WTC11 (cell line): ENCODE data around the gene NOXO1.

Source experiments
- IRF2 ChIP-seq: sonication (generic); formaldehyde crosslinking; IDR thresholded peaks from 2 replicates; pipeline ENCODE4 v1.8.0; 2022; ENCODE audit warnings: low read depth, missing genetic modification reagents, borderline replicate concordance
- RELA ChIP-seq: sonication (generic); formaldehyde crosslinking; IDR thresholded peaks from 2 replicates; pipeline ENCODE4 v1.8.1; 2022; ENCODE audit warnings: missing genetic modification reagents, mild to moderate bottlenecking, borderline replicate concordance
- TP53 ChIP-seq: sonication (generic); formaldehyde crosslinking; IDR thresholded peaks from 2 replicates; pipeline ENCODE4 v1.8.1; 2023; ENCODE audit warnings: mild to moderate bottlenecking, missing genetic modification reagents
- ZNF423 ChIP-seq: fragments of 250-450 bp; sonication (Bioruptor Pico); IDR thresholded peaks from 2 replicates; pipeline ENCODE4 v2.1.2; 2022; ENCODE audit warnings: mild to moderate bottlenecking, moderate library complexity
- TF ChIP-seq, protein P1 (sequence below): fragments of 200-600 bp; IDR thresholded peaks from 2 replicates; pipeline ENCODE4 v1.8.0; 2022; ENCODE audit warnings: antibody characterized with exemption
- TF ChIP-seq, protein P2 (sequence below): sonication (generic); formaldehyde crosslinking; IDR thresholded peaks from 2 replicates; pipeline ENCODE4 v1.8.1; 2023; ENCODE audit warnings: mild to moderate bottlenecking, missing genetic modification reagents, borderline replicate concordance
- TF ChIP-seq, protein P3 (sequence below): sonication (generic); formaldehyde crosslinking; IDR thresholded peaks from 2 replicates; pipeline ENCODE4 v1.8.1; 2022; ENCODE audit warnings: low read depth, missing genetic modification reagents, borderline replicate concordance

DNA sequence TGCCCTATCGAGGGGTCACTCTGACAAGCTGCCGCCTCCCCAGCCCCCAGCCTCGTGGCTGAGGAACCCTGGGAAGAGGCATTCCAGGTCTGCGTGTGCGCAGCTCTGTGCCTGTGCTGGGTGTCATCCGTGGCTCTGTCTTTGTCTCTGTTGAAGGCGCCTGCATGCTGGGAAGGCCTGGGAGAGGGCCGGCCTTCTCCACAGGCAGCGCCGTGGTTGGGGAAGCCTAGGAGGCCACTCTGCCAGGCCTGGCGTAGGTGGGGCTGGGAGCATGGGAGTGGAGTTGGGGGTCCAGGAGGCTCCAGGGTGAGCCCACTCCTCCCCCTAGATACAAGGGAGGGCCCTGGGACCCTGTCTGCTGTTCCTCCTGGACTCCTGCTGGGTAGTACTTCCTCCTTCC, 48.8 kb upstream of the NOXO1 start:
- TF ChIP-seq, protein P1, sequence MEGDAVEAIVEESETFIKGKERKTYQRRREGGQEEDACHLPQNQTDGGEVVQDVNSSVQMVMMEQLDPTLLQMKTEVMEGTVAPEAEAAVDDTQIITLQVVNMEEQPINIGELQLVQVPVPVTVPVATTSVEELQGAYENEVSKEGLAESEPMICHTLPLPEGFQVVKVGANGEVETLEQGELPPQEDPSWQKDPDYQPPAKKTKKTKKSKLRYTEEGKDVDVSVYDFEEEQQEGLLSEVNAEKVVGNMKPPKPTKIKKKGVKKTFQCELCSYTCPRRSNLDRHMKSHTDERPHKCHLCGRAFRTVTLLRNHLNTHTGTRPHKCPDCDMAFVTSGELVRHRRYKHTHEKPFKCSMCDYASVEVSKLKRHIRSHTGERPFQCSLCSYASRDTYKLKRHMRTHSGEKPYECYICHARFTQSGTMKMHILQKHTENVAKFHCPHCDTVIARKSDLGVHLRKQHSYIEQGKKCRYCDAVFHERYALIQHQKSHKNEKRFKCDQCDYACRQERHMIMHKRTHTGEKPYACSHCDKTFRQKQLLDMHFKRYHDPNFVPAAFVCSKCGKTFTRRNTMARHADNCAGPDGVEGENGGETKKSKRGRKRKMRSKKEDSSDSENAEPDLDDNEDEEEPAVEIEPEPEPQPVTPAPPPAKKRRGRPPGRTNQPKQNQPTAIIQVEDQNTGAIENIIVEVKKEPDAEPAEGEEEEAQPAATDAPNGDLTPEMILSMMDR: no peak
- TF ChIP-seq TP53 (CRISPR knock-in tag): no peak
- TF ChIP-seq, protein P2, sequence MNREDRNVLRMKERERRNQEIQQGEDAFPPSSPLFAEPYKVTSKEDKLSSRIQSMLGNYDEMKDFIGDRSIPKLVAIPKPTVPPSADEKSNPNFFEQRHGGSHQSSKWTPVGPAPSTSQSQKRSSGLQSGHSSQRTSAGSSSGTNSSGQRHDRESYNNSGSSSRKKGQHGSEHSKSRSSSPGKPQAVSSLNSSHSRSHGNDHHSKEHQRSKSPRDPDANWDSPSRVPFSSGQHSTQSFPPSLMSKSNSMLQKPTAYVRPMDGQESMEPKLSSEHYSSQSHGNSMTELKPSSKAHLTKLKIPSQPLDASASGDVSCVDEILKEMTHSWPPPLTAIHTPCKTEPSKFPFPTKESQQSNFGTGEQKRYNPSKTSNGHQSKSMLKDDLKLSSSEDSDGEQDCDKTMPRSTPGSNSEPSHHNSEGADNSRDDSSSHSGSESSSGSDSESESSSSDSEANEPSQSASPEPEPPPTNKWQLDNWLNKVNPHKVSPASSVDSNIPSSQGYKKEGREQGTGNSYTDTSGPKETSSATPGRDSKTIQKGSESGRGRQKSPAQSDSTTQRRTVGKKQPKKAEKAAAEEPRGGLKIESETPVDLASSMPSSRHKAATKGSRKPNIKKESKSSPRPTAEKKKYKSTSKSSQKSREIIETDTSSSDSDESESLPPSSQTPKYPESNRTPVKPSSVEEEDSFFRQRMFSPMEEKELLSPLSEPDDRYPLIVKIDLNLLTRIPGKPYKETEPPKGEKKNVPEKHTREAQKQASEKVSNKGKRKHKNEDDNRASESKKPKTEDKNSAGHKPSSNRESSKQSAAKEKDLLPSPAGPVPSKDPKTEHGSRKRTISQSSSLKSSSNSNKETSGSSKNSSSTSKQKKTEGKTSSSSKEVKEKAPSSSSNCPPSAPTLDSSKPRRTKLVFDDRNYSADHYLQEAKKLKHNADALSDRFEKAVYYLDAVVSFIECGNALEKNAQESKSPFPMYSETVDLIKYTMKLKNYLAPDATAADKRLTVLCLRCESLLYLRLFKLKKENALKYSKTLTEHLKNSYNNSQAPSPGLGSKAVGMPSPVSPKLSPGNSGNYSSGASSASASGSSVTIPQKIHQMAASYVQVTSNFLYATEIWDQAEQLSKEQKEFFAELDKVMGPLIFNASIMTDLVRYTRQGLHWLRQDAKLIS (CRISPR knock-in tag): no peak
- TF ChIP-seq IRF2: no peak
- no peak for TF ChIP-seq RELA
- TF ChIP-seq, protein P3, sequence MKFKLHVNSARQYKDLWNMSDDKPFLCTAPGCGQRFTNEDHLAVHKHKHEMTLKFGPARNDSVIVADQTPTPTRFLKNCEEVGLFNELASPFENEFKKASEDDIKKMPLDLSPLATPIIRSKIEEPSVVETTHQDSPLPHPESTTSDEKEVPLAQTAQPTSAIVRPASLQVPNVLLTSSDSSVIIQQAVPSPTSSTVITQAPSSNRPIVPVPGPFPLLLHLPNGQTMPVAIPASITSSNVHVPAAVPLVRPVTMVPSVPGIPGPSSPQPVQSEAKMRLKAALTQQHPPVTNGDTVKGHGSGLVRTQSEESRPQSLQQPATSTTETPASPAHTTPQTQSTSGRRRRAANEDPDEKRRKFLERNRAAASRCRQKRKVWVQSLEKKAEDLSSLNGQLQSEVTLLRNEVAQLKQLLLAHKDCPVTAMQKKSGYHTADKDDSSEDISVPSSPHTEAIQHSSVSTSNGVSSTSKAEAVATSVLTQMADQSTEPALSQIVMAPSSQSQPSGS (CRISPR knock-in tag): no peak
- no peak for TF ChIP-seq ZNF423
